Transverse colon (tissue), 4 donors: ENCODE measurements around the gene GAPDHS. TPM values are rescaled to one million over a fixed set of nuclear protein-coding genes. Genes with fewer than 3 reads are reported as not detected.
A peak's percentile ranks its signal among the peaks of the same experiment; 100 is the strongest.

ENCODE experiments used
- DNase-seq: peaks from one replicate; pipeline ENCODE4 v3.0.0-alpha.2; 2019
- H3K27ac ChIP-seq, 4 donors: fragments of 200-600 bp; sonication (generic); 2 replicates each; pipeline ENCODE4 v1.5.1; 2016 to 2018; ENCODE audit warnings: inconsistent platforms in 4 of 4
- H3K27me3 ChIP-seq: fragments of 200-600 bp; sonication (generic); 2 replicates; pipeline ENCODE4 v1.5.1; 2017; ENCODE audit warnings: inconsistent platforms
- H3K36me3 ChIP-seq, 4 donors: fragments of 200-600 bp; sonication (generic); 2 replicates each; pipeline ENCODE4 v1.5.1; 2017 to 2019; ENCODE audit warnings: inconsistent platforms in 4 of 4
- H3K4me1 ChIP-seq, 4 donors: fragments of 200-600 bp; sonication (generic); 2 replicates each; pipeline ENCODE4 v1.5.1; 2017 to 2020; ENCODE audit warnings: inconsistent platforms in 4 of 4
- H3K4me3 ChIP-seq, 4 donors: fragments of 200-600 bp; sonication (generic); 1 replicate in 1 of 4; 2 replicates in 3 of 4; pipeline versions ENCODE4 v1.5.1 to v1.6.1; 2017 to 2019; ENCODE audit warnings: inconsistent platforms in 4 of 4
- H3K9me3 ChIP-seq, 2 donors: fragments of 200-600 bp; sonication (generic); 2 replicates each; pipeline ENCODE4 v1.5.1; 2017 to 2019; ENCODE audit warnings: inconsistent platforms in 2 of 2
- EP300 ChIP-seq: sonication (generic); formaldehyde crosslinking; IDR thresholded peaks from one replicate; pipeline ENCODE4 v1.6.1; 2017; ENCODE audit warnings: antibody characterized with exemption, low read depth
- POLR2A ChIP-seq: fragments of 450-650 bp; IDR thresholded peaks from one replicate; pipeline ENCODE4 v1.6.1; 2016; ENCODE audit warnings: antibody characterized with exemption, mild to moderate bottlenecking, moderate library complexity
- POLR2AphosphoS5 ChIP-seq, 3 donors: sonication (generic); formaldehyde crosslinking; IDR thresholded peaks; one replicate each; pipeline ENCODE4 v1.6.1; 2016; ENCODE audit warnings: antibody characterized with exemption in 3 of 3
- whole genome bisulfite sequencing, 2 donors: methylation state at CpG; one replicate each; pipeline ENCODE4 v1.1.5; 2018; ENCODE audit warnings: low coverage in 1 of 2; 5-methylcytosine and 5-hydroxymethylcytosine counted together
- in situ Hi-C, 4 donors: fragments of 200-750 bp; cut with MboI; loops; one replicate each; pipeline versions ENCODE4 v1.15.0 to v1.15.1; 2017; ENCODE audit warnings: low sequenced_read_pairs in 3 of 4, low pct_ligation_motif_present in 1 of 4, low pct_unique_long_range_greater_than_20kb in 1 of 4
- intact Hi-C: fragments of 100-400 bp; cut with DNase I; formaldehyde crosslinking; loops from one replicate; pipeline ENCODE4 v1.15.1; 2023; ENCODE audit warnings: low total_unique reads
- total RNA-seq, 4 donors: library from RNA; depleted of rRNA; stranded (reverse); fragments of >200 nt; gene quantifications; one replicate each; pipeline ENCODE4 v1.1.0, GENCODE V29; 2016
- TF ChIP-seq, protein P1 (sequence below), 5 experiments: fragments of 200-600 bp in 3 of 5; fragments of 450-650 bp in 2 of 5; sonication (generic) in 3 of 5; IDR thresholded peaks; 1 replicate in 2 of 5; 2 replicates in 3 of 5; pipeline ENCODE4 v1.5.1; 2016 to 2017; ENCODE audit warnings: antibody characterized with exemption in 5 of 5, inconsistent platforms in 3 of 5, mild to moderate bottlenecking in 2 of 5, moderate library complexity in 1 of 5

GAPDHS gene
- total RNA-seq, 4 donors from 2014 or later, result not detected

DNA sequence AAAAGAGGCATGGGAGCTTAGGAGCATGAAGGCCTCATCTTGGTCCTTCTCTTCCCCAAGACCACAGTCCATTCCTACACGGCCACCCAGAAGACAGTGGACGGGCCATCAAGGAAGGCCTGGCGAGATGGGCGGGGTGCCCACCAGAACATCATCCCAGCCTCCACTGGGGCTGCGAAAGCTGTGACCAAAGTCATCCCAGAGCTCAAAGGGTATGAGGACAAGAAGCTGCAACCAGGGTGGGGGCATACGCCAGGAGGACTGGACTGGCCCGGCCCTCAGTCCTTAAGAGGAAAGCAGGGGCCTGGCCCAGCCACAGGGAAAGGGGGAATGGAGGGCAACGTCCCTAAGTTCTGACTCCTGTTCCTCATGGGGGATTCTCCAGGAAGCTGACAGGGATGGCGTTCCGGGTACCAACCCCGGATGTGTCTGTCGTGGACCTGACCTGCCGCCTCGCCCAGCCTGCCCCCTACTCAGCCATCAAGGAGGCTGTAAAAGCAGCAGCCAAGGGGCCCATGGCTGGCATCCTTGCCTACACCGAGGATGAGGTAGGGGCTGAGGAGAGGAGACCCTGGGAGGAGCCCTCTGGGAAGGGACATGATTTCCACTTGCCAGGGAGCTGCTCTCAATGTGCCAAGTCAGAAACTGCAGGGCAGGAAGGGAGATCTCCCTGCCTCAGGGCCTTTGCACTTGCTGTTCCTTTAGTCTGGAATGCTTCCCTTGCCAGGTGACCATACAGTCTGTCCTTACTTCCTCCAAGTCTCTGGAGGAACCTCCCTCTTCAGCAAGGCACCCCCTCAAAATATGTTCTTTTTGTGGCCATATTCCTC lies 10.2 kb downstream of the GAPDHS start:
- H3K4me1 ChIP-seq, result peaks cover 14 to 21% (median 17%) of the 10 kb centered on the region in 4 donors
- H3K27me3 ChIP-seq, result no peaks in the 10 kb centered on the region
- no peaks in the 10 kb centered on the region for H3K9me3 ChIP-seq
- intact Hi-C loops, result loop anchor here (10.0 kb wide), 2 partner anchors 91 to 171 kb away; partner anchors contain the start of gene KMT2B
- WGBS, 2 donors, result 95% methylated on average over 15 of the region's 15 CpGs; no CpG with 5 or more reads in 1 of the 2 donors
- in situ Hi-C loops, result no loop called here
- no peaks in the 10 kb centered on the region for H3K36me3 ChIP-seq
- H3K4me3 ChIP-seq, result no peak overlapping the region
- DNase-seq, result no peak
- TF ChIP-seq, protein P1, sequence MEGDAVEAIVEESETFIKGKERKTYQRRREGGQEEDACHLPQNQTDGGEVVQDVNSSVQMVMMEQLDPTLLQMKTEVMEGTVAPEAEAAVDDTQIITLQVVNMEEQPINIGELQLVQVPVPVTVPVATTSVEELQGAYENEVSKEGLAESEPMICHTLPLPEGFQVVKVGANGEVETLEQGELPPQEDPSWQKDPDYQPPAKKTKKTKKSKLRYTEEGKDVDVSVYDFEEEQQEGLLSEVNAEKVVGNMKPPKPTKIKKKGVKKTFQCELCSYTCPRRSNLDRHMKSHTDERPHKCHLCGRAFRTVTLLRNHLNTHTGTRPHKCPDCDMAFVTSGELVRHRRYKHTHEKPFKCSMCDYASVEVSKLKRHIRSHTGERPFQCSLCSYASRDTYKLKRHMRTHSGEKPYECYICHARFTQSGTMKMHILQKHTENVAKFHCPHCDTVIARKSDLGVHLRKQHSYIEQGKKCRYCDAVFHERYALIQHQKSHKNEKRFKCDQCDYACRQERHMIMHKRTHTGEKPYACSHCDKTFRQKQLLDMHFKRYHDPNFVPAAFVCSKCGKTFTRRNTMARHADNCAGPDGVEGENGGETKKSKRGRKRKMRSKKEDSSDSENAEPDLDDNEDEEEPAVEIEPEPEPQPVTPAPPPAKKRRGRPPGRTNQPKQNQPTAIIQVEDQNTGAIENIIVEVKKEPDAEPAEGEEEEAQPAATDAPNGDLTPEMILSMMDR (IDR thresholded peaks at IDR 0.05), result no peak
- TF ChIP-seq EP300 (no peak), POLR2A (no peak), POLR2AphosphoS5 (IDR thresholded peaks at IDR 0.05) (no peak)
- no peak overlapping the region for H3K27ac ChIP-seq

DNA sequence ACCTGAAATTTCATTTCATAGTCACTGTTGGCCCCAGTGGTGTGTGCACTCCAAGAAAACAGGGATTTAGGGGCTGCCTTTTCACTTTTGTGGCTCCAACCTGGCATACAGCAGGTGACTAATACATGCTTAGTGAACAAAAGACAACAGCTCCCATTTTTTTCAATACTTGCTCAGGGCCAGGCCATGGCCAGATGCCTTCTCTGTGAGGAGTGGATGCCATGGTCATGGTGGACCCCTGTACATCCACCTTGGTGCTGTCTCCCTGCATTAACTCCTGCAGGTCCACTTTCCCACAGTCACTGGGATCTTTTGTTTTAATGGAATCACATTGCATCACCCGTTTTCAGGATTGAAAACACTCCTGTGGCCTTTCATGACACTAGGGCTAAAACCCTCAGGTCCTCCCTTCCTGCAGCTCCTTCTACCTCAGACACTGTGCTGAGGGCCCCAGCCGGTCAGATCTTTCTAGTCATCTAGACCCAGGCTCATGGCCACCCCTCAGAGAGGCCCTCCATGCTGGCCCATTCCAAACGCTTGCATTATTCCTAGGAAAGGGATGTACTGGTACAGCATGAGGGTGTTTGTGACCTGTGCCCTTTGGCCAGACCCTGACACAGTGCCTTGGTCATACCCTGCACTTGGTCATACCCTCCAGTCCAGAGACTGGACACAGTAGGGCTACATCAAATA lies 11.0 kb downstream of the GAPDHS start:
- intact Hi-C loops (loop anchor here (10.0 kb wide), 2 partner anchors 91 to 171 kb away; partner anchors contain the start of gene KMT2B), in situ Hi-C loops (no loop called here)
- DNase-seq, result no peak
- Histone ChIP-seq H3K27me3 (no peaks in the 10 kb centered on the region), H3K36me3 (no peaks in the 10 kb centered on the region), H3K9me3 (no peaks in the 10 kb centered on the region), H3K4me3 (peak overlapping the region in 3 of 4 donors; percentile 75 to 85 (median 77)), H3K4me1 (peaks cover 14 to 21% (median 17%) of the 10 kb centered on the region in 4 donors), H3K27ac (peak overlapping the region in 2 of 4 donors; percentile 75 to 81)
- TF ChIP-seq POLR2AphosphoS5 (IDR thresholded peaks at IDR 0.05) (no peak), POLR2A (no peak), EP300 (no peak)
- TF ChIP-seq, protein P1 (IDR thresholded peaks at IDR 0.05), result no peak
- 52% methylated on average over 3 of the region's 3 CpGs; no CpG with 5 or more reads in 1 of the 2 donors for WGBS, 2 donors

- DNase-seq, result peak; percentile 95
- no peaks in the 10 kb centered on the region for H3K27me3 ChIP-seq
- in situ Hi-C loops (no loop called here), intact Hi-C loops (loop anchor here (10.0 kb wide), 2 partner anchors 90 to 170 kb away; partner anchors contain the start of gene KMT2B)
- H3K4me3 ChIP-seq, result peak within 1 kb of the TSS; percentile 75 to 87 (median 81)
- peaks cover 14 to 21% (median 17%) of the 10 kb centered on the region in 4 donors for H3K4me1 ChIP-seq
- 0% methylated on average over 55 of the region's 85 CpGs; no CpG with 5 or more reads in 1 of the 2 donors for WGBS, 2 donors
- H3K9me3 ChIP-seq, result no peaks in the 10 kb centered on the region
- no peaks in the 10 kb centered on the region for H3K36me3 ChIP-seq
- H3K27ac ChIP-seq, result peak within 1 kb of the TSS; percentile 75 to 90 (median 83)
- no peak for TF ChIP-seq EP300
- TF ChIP-seq POLR2AphosphoS5 (IDR thresholded peaks at IDR 0.05), result peak; percentile 51 to 80 (median 66)
- TF ChIP-seq, protein P1 (IDR thresholded peaks at IDR 0.05), result no peak
- peak; percentile 52 for TF ChIP-seq POLR2A
These were observed 12.0 kb downstream of the GAPDHS start, which contains the start of gene TMEM147 for GRCh38 chr19:35545001-35545854. TSS of gene TMEM147 (plus strand) at chr19:35545626. CDS start at chr19:35545740, 114 bp downstream.
